Fibroblast of pulmonary artery (primary cell): ENCODE measurements around the gene ARHGAP15.

Source experiments
- DNase-seq: peaks from one replicate; pipeline ENCODE4 v3.0.0-alpha.2; 2010; ENCODE audit warnings: low read depth
- H3K4me3 ChIP-seq: replicated peaks from 2 replicates; pipeline ENCODE4 v1.5.1; 2011; ENCODE audit warnings: low read depth, mild to moderate bottlenecking, control low read depth, low read length, moderate library complexity
- TF ChIP-seq, protein P1 (sequence below): IDR thresholded peaks from 2 replicates; pipeline ENCODE4 v1.5.1; 2011; ENCODE audit warnings: mild to moderate bottlenecking, control low read depth, low read length, inconsistent platforms; ENCODE audit errors: missing control alignments

The ARHGAP15 gene

DNA sequence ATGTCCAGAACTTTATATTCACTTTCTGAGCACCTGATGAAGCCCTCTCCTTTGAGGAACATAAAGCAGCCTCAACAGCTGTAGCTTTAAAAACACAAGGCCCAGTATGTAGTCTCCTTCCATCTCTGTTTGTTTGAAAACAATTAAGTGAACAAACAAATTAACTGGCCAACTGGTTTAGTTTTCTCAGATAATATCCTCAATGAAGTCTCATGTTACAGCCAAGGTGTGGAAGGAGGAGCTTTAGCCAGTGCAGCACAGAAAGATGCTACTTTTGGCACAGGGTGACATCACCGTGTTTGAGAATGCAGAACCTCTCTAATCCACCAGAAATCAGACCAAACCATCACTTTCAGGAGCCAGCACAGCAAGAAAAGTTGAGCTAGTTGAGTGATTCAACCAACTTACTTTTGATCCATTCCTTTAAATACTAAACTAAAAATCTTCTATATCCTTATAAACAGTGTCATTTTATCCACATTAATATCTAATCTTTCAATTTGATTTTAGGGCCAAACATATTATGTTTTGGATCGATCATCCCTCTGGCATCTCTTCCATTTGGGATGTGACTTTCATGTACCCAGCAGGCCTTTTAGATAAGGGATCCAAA is 488.7 kb downstream of the ARHGAP15 start:
- no peak for DNase-seq
- TF ChIP-seq, protein P1, sequence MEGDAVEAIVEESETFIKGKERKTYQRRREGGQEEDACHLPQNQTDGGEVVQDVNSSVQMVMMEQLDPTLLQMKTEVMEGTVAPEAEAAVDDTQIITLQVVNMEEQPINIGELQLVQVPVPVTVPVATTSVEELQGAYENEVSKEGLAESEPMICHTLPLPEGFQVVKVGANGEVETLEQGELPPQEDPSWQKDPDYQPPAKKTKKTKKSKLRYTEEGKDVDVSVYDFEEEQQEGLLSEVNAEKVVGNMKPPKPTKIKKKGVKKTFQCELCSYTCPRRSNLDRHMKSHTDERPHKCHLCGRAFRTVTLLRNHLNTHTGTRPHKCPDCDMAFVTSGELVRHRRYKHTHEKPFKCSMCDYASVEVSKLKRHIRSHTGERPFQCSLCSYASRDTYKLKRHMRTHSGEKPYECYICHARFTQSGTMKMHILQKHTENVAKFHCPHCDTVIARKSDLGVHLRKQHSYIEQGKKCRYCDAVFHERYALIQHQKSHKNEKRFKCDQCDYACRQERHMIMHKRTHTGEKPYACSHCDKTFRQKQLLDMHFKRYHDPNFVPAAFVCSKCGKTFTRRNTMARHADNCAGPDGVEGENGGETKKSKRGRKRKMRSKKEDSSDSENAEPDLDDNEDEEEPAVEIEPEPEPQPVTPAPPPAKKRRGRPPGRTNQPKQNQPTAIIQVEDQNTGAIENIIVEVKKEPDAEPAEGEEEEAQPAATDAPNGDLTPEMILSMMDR, result no peak
- no peak overlapping the region for H3K4me3 ChIP-seq

DNA sequence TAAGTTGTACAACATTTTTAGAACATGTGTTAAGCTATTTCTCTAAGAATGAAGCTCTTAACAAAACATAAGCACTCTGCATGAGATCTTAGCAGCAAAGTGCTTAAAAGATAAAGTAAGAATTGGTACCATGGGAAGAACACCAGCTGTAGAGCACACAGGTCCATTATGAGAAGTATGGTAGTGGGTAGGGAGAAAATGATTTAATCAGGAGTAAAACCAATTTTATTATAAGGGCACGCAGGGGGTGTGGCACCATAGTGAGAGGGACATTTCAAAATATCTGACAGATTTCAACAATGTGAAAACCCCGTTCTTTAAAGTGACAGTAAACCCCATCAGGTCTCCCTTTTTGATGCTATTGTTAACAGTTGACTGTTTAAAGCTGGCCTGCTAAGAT is 492.9 kb downstream of the ARHGAP15 start:
- DNase-seq, result no peak
- no peak overlapping the region for H3K4me3 ChIP-seq
- TF ChIP-seq, protein P1, result no peak

DNA sequence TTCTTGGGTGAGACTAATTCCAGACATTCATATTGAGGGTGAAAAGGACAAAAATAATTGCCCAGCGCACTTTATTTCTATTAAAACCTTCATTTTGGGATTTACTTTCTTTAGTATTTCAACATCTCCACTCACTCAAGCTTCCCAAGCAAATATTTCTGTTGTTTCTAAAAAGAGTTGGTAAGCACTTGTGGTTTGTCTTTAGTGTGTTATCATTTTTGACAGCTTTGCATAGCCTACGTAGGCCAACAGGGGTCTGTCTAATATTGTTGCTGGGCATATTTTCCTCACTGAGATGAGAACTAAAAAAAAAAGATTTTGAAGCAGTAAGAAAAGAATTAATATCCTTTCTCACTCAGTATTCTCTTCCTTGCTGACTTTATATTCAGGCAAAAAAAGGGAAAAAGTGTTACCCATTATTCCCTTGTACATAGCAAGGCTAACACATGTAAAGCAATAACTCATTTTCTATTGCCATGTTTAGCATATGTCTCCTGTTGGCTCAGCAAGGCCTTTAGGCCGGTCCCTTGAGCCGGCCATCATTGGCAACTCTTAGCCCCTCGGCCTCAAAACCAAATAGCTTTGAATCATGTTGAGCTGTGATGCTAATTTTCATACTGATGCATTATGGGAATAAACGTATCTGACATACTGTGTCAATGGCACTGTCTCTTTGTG is 494.2 kb downstream of the ARHGAP15 start:
- TF ChIP-seq, protein P1, result no peak
- no peak for DNase-seq
- H3K4me3 ChIP-seq, result no peak overlapping the region

DNA sequence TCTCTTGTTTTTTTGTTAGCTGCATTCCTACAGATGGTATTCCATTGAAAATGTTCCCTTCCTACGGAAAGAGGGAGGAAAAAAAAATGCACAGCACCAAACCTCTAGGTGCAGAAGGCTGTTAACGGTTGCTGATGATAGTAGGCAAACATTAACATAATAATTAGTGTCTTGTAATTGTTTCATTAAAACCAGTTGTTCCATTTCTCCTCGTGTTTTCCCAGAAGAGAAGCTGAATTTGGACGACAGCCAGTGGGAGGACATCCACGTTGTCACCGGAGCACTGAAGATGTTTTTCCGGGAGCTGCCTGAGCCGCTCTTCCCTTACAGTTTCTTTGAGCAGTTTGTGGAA is 494.7 kb downstream of the ARHGAP15 start:
- DNase-seq, result no peak
- no peak overlapping the region for H3K4me3 ChIP-seq
- TF ChIP-seq, protein P1, result no peak

DNA sequence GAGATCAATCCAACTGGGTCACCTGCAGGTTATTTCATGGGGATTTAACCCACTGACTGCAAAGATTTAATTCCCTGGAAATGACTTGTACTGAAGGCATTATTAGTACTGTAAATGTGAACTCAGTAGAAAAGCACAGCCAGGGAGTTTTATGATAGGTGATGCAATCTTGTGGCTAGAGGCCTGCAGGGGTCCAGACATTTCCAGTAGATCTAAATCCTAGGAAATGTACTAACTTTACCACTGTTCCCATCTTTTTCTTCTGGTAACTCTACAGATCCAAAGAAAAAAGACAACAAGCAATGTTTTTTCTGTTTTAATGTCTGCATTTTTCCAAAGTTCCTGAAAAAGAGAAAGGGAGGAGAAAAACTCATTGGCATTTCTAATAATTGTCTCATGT is 500.1 kb downstream of the ARHGAP15 start:
- TF ChIP-seq, protein P1, result no peak
- DNase-seq, result peak; percentile 30
- H3K4me3 ChIP-seq, result no peak overlapping the region

DNA sequence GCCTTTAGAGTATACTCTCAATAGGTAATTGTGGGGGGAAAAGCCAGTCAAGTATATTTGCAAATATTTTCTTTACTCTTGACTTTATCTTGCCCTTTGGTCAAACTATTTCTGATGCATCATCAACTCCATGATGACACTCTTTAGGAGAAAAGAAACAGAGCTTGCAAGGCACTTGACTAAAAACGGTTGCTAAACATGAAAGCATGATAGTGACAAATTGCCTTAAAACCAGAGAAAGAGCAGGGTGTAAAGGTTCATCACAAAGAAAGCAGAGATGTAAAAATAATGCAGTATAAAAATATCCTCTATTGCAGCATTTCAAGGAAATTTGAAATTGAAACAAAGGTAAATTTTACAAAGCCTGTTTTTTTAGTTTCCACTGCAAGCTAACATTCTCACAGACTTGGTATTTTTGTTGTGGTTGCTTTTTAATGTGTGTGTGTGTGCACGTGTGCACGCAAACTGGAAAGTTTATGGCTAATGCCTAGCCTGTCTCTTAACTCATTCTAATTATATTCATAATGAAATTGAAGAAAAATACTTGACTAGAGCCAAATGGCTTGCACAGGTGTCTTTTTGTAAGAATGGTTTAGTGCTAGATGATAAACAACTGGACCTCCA is 503.6 kb downstream of the ARHGAP15 start:
- no peak overlapping the region for H3K4me3 ChIP-seq
- no peak for DNase-seq
- TF ChIP-seq, protein P1, result no peak
